ENCODE measurements around the gene SLC15A1. TPM values are rescaled to one million over a fixed set of nuclear protein-coding genes. Genes with fewer than 3 reads are reported as not detected.

The SLC15A1 gene
- total RNA-seq, 1 experiment from 2014 or later, result not detected

- in situ Hi-C loops (cut with HindIII; ENCODE audit: low pct_unique_long_range_greater_than_20kb, low sequenced_read_pairs), result no loop called here
- DNase-seq (ENCODE audit: low read depth), result no peak
Measured at GRCh38 chr13:98678741-98679140, 73.7 kb downstream of the SLC15A1 start.

- DNase-seq (ENCODE audit: low read depth), result no peak
- in situ Hi-C loops (cut with HindIII; ENCODE audit: low pct_unique_long_range_greater_than_20kb, low sequenced_read_pairs), result no loop called here
Measured at GRCh38 chr13:98677398-98677797, 75.1 kb downstream of the SLC15A1 start.

- in situ Hi-C loops (cut with HindIII; ENCODE audit: low pct_unique_long_range_greater_than_20kb, low sequenced_read_pairs), result no loop called here
- DNase-seq (ENCODE audit: low read depth), result no peak
Measured at GRCh38 chr13:98676239-98676638, 76.2 kb downstream of the SLC15A1 start.

GRCh38 chr13:98675837-98676236 lies 76.6 kb downstream of the SLC15A1 start:
- in situ Hi-C loops (cut with HindIII; ENCODE audit: low pct_unique_long_range_greater_than_20kb, low sequenced_read_pairs), result no loop called here
- no peak for DNase-seq (ENCODE audit: low read depth)

- in situ Hi-C loops (cut with HindIII; ENCODE audit: low pct_unique_long_range_greater_than_20kb, low sequenced_read_pairs), result no loop called here
- no peak for DNase-seq (ENCODE audit: low read depth)
Measured at GRCh38 chr13:98675066-98675465, 77.4 kb downstream of the SLC15A1 start.

- in situ Hi-C loops (cut with HindIII; ENCODE audit: low pct_unique_long_range_greater_than_20kb, low sequenced_read_pairs), result no loop called here
- peak; percentile 57 for DNase-seq (ENCODE audit: low read depth)
Measured at GRCh38 chr13:98672947-98673613, 79.4 kb downstream of the SLC15A1 start.

- no peak for DNase-seq (ENCODE audit: low read depth)
- in situ Hi-C loops (cut with HindIII; ENCODE audit: low pct_unique_long_range_greater_than_20kb, low sequenced_read_pairs), result no loop called here
Measured at GRCh38 chr13:98668155-98668554, 84.3 kb downstream of the SLC15A1 start.

GRCh38 chr13:98665638-98665995 lies 86.9 kb downstream of the SLC15A1 start:
- in situ Hi-C loops (cut with HindIII; ENCODE audit: low pct_unique_long_range_greater_than_20kb, low sequenced_read_pairs), result no loop called here
- DNase-seq (ENCODE audit: low read depth), result peak; percentile 4

GRCh38 chr13:98664924-98665637 lies 87.4 kb downstream of the SLC15A1 start:
- in situ Hi-C loops (cut with HindIII; ENCODE audit: low pct_unique_long_range_greater_than_20kb, low sequenced_read_pairs), result no loop called here

GRCh38 chr13:98664510-98664909 lies 88.0 kb downstream of the SLC15A1 start:
- no peak for DNase-seq (ENCODE audit: low read depth)
- in situ Hi-C loops (cut with HindIII; ENCODE audit: low pct_unique_long_range_greater_than_20kb, low sequenced_read_pairs), result no loop called here

More at GRCh38 chr13:98664924-98665637, 87.4 kb downstream of the SLC15A1 start:
- DNase-seq (ENCODE audit: low read depth), result no peak

GRCh38 chr13:98664047-98664446 lies 88.4 kb downstream of the SLC15A1 start:
- DNase-seq (ENCODE audit: low read depth), result peak; percentile 58
- in situ Hi-C loops (cut with HindIII; ENCODE audit: low pct_unique_long_range_greater_than_20kb, low sequenced_read_pairs), result no loop called here

- peak; percentile 47 for DNase-seq (ENCODE audit: low read depth)
- in situ Hi-C loops (cut with HindIII; ENCODE audit: low pct_unique_long_range_greater_than_20kb, low sequenced_read_pairs), result no loop called here
Measured at GRCh38 chr13:98658131-98658530, 94.3 kb downstream of the SLC15A1 start.

- peak; percentile 38 for DNase-seq (ENCODE audit: low read depth)
- in situ Hi-C loops (cut with HindIII; ENCODE audit: low pct_unique_long_range_greater_than_20kb, low sequenced_read_pairs), result no loop called here
Measured at GRCh38 chr13:98657506-98658085, 94.9 kb downstream of the SLC15A1 start.

GRCh38 chr13:98656223-98656622 lies 96.2 kb downstream of the SLC15A1 start:
- DNase-seq (ENCODE audit: low read depth), result no peak
- in situ Hi-C loops (cut with HindIII; ENCODE audit: low pct_unique_long_range_greater_than_20kb, low sequenced_read_pairs), result no loop called here

GRCh38 chr13:98653463-98653985 lies 98.9 kb downstream of the SLC15A1 start:
- in situ Hi-C loops (cut with HindIII; ENCODE audit: low pct_unique_long_range_greater_than_20kb, low sequenced_read_pairs), result no loop called here
- peak; percentile 50 for DNase-seq (ENCODE audit: low read depth)

- DNase-seq (ENCODE audit: low read depth), result no peak
- in situ Hi-C loops (cut with HindIII; ENCODE audit: low pct_unique_long_range_greater_than_20kb, low sequenced_read_pairs), result no loop called here
Measured at GRCh38 chr13:98652721-98653462, 99.6 kb downstream of the SLC15A1 start.

- in situ Hi-C loops (cut with HindIII; ENCODE audit: low pct_unique_long_range_greater_than_20kb, low sequenced_read_pairs), result no loop called here
- no peak for DNase-seq (ENCODE audit: low read depth)
Measured at GRCh38 chr13:98652276-98652675, 100.2 kb downstream of the SLC15A1 start.

- in situ Hi-C loops (cut with HindIII; ENCODE audit: low pct_unique_long_range_greater_than_20kb, low sequenced_read_pairs), result no loop called here
- no peak for DNase-seq (ENCODE audit: low read depth)
Measured at GRCh38 chr13:98651744-98652143, 100.7 kb downstream of the SLC15A1 start.

All from Caki2 (cell line).